Dedifferentiated amniotic fluid mesenchymal stem cell (primary cell): ENCODE data around the gene ST3GAL3.
"Not testable (repeated sequence)": the region's sequence is repeated elsewhere in the genome, so short reads cannot be mapped to it uniquely, and the experiment has no call there.

Source experiments
- DNase-seq: peaks from one replicate; pipeline ENCODE4 v3.0.0-alpha.2; 2016; ENCODE audit errors: extremely low spot score

ST3GAL3 gene

DNA sequence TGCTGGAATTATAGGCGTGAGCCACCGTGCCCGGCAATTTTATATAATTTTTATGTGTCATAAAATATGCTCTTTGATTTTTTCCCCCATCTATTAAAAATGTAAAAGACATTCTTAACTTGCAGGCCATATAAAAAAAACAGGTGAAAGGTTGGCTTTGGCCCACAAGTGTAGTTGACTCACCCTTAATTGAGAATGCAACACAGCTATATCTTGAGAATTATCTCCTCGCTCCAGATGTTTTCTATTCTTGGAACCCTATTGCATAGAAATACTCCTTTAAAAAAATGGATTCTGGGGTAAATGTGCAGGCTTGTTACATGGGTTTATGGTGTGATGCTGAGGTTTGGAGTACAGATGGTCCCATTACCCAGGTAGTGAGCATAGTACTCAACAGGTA, 112.0 kb downstream of the ST3GAL3 start:
- DNase-seq = no peak

DNA sequence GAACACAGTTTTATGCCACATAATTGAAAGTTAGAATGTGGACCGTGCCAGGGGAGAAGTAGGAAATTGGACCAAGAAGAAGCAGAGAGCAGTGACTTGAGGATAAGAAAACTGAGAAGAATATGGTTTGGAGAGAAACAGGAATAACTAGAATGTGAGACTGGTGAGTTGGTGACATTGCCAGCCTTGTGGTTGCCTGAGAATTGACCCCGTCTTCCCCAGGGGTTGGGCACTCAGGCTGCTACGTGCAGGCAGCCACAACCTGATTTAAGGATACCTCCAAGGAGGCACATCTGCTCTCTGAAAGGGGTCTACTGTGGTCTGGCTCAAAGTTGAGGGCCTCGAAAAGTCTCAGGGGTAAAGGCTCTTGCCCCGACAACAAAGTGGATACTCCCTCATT, 114.1 kb downstream of the ST3GAL3 start:
- no peak for DNase-seq

DNA sequence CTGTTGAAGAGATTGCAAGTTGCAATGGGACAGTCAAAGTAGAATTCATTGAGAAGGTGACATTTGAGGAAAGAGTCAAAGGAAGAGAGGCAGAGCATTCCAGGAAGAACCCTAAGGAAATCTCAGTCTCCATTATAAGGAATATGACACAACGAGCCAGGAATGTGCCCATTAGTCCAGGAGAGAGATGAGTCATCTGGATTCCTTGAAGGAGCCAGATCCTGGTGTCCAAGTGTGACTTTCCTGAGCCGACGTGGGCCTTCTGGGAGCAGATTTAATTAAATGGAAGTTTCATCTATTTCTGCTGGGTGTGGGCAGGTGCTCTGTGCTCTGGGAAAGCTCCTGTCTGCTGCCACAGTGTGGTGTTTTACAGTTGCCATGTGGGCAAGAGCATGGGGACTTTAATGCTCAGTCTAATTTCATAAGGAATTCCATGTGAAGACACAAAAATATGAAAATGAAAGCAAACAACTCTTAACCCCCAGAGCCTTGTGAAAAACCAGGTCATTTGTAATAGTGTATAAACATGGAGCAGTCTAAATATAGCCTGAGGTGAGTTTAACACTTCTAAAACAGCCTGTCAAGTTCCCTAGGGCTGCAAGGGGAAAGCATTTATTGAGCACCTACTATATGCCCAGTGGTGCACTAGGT, 114.8 kb downstream of the ST3GAL3 start:
- peak; percentile 67 for DNase-seq

GRCh38 chr1:43824795-43825194, 117.5 kb downstream of the ST3GAL3 start:
- no peak for DNase-seq

DNA sequence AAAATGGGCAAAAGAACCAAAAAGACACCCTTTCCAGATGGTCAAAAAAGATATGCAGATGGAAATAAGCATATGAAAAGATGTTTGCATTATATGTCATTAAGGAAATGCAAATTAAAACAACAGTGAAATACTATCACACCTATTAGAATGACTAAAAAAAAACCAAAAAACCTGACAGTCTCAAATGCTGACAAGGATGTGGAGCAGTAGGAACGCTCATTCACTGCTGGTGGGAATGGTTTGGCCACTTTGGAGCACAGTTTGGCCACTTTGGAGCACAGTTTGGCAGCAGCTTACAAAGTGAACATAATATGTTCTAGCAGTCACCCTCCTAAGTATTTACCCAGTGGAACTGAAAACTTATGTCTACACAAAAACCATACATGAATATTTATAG, 121.2 kb downstream of the ST3GAL3 start:
- DNase-seq = no peak

- DNase-seq = no peak
Observed at GRCh38 chr1:43830802-43831201, 123.5 kb downstream of the ST3GAL3 start.

- no peak for DNase-seq
Observed at GRCh38 chr1:43831851-43832250, 124.5 kb downstream of the ST3GAL3 start.

DNA sequence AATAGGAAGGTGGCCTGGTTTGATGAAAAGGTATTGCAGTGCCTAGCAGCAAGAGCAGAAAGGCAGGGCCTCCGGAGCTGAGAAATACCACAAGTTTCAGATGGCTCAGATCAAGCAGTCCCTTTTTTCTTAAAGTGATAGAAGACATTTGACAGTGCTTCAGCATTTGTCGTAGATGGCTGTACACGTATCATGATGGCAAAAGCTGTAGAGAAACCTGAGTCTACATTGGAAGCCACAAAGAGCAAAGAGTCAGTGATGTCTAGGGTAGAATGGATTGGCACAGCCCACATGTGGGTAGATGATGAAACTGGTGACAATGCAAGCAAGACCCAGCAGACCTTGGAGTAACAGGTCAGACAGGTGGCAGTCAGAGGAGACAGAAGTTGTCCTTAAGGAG, 124.9 kb downstream of the ST3GAL3 start:
- no peak for DNase-seq

GRCh38 chr1:43832998-43833397, 125.7 kb downstream of the ST3GAL3 start:
- DNase-seq = no peak

- not testable (repeated sequence) for DNase-seq
Observed at GRCh38 chr1:43833902-43834279, 126.6 kb downstream of the ST3GAL3 start.

DNA sequence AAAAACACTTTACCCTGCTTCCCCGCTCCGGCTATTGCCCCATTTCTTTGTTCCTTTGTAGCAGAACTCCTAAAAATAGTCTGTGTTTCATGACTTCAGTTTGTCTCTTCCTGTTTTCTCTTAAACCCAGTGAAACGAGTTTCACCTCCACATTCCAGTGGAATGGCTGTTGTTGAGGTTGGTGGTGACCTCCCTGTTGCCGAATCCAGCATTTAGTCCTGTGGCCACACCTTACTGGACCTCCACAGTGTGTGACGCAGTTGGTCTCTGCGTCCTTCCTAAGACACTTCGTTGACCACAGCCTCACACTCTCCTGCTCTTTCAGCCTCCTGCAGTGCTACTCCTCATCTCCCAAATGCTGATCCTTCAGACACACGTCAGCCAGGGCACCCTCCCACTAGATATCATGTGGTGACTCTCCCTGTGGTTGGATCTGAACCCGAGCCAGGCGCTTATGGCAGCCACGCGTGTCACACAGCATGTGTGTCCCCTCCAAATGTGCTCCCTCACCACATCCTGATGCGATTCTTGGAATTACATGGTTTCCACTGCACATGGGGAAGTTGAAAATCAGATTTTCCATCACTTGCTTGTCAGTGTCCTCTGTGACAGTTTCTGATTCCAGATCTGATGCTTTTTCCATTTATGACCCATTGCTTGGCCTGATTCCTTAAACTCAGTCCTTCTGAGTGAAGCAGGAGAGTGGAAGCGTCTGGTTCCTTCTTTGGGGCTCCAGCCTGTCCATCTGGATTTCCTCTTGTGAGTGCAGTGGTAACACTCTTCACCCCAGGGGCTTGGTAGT, 127.1 kb downstream of the ST3GAL3 start:
- no peak for DNase-seq

DNA sequence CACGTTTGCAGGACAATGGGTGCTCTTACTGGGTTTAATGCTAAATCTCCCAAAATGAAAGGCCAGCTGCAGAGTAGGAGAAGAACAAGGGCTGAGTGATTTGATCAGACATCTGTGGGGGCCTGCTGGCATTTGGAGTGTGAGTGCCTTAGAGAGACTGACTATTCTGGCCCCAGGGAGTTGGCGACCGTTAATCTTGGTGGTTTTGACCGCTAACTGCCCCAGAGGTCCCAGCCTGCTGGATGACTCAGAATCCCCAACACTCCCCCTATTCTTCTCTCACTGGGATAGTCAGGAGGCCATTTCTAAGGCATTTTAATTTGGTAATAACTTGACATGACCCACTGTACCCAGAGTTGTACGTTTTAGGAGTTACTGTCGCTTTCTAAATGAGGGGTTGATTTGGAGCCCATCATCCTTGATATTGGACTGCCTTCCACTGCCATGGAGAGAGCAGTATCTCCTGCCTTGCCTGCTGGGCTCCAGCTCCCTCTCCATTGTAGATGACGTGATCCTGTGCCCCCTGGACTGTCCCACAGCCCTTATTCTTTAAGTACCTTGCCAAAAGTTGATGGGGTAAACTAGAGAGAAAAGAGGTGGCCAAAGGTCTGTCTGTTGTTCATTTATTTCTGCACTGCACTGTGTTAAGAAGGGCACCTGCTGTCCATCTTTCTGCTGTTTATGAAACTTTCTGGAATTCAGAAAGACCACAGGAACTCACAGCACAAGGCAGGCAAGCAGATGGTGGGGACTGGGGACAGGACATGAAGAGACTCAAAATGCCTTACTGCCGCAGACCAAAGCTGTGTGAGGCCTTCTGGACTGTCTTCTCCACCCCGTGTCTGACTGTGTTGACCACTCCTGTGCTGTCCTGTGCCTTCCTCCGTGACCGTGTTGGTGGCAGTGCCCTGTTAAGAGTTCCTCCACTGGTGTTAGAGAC, 128.0 kb downstream of the ST3GAL3 start:
- DNase-seq = peak; percentile 55

DNA sequence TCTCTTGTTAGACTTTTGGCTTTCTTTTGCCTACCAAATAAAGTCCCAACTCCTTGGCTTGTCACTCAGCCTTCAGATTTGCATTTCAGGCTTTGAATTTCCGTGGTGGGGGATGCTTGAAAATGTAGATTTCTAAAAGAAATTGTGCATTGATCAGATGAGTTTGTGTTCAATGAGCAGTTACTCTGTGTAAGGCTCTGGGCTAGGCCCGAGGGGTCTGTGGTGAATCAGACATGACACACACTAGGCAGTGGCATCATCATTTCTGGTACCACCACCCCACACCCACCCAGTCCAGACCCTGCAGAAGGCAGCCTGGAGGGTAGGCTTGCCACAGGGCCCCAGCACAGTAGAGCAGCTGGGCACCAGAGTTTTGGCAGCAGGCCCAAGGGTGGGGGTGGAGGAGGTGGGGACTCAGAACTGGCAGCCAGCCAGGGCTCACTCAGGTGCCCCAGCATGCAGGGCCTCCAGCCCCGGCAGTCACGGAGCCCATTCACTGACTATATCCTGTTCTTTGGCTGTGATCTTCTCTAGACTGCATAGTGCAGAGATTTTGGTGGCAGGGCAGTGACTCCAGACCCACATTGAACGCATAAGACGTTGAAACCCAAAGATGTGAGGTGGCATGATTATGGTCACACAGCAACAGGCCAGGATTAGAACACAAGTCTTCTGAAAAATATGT, 129.1 kb downstream of the ST3GAL3 start:
- DNase-seq = no peak

- no peak for DNase-seq
Observed at GRCh38 chr1:43839056-43839455, 131.7 kb downstream of the ST3GAL3 start.

DNA sequence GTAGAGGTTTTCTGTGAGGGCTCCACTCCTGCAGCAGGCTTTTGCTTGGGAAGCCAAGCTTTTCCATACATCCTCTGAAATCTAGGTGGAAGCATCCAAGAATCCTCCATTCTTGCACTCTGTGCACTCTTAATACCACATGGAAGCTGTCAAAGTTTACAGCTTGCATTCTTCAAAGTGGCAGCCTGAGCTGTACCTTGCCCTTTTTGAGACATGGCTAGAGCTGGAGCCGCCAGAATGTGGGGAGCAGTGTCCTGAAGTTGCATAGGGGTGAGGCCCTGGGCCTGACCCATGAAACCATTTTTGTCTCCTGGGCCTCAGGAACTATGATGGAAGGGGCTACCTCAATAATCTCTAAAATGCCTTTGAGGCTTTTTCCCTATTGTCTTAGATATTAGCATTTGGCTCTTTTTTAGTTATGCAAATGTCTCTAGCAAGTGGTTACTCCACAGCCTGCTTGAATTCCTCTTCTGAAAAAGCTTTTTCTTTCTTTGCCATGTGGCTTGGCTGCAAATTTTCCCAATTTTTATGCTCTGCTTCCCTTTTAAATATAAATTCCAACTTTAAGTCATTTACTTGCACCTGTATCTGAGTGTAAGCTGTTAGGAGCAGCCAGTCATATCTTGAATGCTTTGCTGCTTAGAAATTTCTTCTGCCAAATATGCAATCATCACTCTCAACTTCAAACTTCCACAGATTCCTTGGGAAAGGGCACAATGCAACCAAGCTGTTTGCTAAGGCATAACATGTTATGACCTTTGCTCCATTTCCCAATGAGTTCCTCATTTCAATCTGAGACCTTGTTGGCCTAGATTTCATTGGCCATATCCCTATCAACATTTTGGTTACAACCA, 134.2 kb downstream of the ST3GAL3 start:
- DNase-seq = no peak

DNA sequence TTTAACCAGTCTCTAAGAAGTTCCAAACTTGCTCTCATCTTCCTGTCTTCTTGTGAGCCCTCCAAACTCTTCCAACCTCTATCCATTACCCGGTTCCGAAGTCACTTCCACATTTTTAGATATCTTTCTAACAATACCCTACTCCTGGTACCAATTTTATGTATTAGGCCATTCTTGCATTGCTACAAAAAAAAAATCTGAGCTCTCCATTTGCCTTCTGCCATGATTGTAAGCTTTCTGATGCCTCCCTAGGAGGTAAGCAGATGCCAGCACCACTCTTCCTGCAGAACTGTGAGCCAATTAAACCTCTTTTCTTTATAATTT, 134.8 kb downstream of the ST3GAL3 start:
- DNase-seq = no peak

GRCh38 chr1:43843684-43844083, 136.3 kb downstream of the ST3GAL3 start:
- DNase-seq = no peak

DNA sequence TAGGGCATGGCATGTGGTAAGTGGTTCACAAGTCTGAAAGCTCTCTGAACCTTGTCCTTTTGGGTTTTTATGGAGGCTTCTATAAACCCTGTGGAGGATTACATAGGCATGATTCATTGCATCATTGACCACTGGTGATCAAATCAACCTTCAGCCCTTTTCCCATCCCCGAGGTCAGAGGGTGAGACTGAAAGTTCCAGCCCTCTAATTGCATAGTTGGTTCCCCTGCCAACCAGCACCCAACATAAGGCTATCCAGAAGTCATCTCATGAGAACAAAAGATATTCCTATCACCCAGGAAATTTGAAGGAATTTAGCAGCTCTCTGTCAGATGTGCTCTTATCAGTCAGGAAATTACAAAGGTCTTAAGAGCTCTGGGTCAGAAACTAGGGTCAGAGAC, 136.8 kb downstream of the ST3GAL3 start:
- no peak for DNase-seq

- no peak for DNase-seq
Observed at GRCh38 chr1:43847290-43847689, 140.0 kb downstream of the ST3GAL3 start.

GRCh38 chr1:43847882-43848281, 140.5 kb downstream of the ST3GAL3 start:
- DNase-seq = no peak

GRCh38 chr1:43849670-43850069, 142.3 kb downstream of the ST3GAL3 start:
- no peak for DNase-seq
